ENCODE measurements around the gene RMND5A.

Gene RMND5A

DNA sequence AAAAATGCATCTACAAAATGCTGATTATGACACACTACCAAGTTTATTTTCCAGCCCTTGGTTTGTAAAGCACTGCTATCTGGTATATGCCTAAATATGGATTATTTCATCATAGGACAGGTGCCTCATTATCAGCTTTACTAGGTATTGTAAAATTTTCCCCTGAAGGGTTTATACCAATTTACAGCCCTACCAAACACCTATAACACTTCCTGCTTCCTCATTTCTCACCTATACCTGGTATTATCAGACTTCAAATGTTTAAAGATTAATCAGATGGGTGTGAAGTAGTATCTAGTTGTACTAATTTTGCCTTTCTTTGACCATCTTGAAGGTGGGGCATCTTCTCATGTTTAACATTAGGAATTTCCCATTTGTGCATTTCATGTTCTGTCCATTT lies 26.8 kb downstream of the RMND5A start:
- Histone ChIP-seq H3K36me3 (ENCODE audit: insufficient read depth, insufficient read length, low read length) (peaks cover 15% of the 10 kb centered on the region), H3K9me3 (ENCODE audit: insufficient read depth, low read length) (peaks cover 14% of the 10 kb centered on the region), H3K4me1 (ENCODE audit: insufficient read depth, insufficient read length) (no peaks in the 10 kb centered on the region), H3K9ac (ENCODE audit: insufficient read length, low read depth) (no peak overlapping the region), H3K27me3 (ENCODE audit: insufficient read depth, insufficient read length) (no peaks in the 10 kb centered on the region), H3K4me3 (ENCODE audit: insufficient read length, low read depth) (no peak overlapping the region)
- no peak for TF ChIP-seq ZNF274 (IDR thresholded peaks at IDR 0.05; ENCODE audit: low read depth, low read length)
- TF ChIP-seq YY1 (IDR thresholded peaks at IDR 0.05; ENCODE audit: insufficient read depth, insufficient read length): no peak
- TF ChIP-seq SUZ12 (IDR thresholded peaks at IDR 0.05; ENCODE audit: extremely low read depth, insufficient read depth, insufficient read length): no peak
- no peak for DNase-seq (ENCODE audit: low read depth, low spot score)

DNA sequence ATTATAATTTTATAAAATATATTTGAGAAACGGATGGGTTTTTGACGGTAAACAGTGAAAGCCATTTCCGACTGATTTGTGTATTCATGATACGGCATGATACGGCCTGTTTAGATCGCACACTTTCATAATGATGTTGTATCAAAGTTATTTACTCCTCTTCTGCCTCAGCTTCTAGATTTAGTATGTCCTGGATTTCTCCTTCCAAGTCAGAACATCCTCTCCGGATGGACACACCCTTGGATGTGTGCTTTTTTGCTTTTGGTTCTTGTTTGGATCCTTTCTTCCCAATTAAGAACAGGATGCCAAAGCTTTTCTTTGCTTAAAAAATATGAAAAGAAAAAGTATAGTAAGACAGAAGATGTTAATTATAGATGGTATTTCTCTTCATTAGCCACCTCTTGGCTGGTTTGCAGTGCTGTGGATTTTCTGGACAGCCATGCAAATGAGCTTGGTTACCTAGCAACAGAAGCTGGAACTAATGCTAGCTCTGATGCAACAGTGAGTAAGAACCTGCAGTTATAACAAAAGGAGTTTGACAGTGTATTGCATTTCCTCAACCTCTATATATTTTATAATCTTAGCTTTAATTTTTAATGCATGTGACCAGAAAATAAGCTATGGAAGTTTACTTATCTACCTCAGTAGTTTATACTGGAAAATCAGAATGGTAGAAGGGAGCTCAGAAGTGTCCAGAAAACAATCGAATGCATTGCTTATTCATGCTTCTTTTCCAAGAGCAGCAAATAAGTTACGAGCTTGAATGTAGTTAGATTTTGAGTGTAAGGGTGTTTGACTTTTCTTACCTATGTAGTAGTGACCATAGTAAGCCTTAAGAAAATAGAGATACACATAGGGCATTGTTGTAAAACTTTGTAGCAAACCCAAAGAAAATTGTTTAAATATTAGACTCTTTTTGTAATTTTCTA lies 27.9 kb downstream of the RMND5A start:
- peaks cover 14% of the 10 kb centered on the region for H3K9me3 ChIP-seq (ENCODE audit: insufficient read depth, low read length)
- no peak for TF ChIP-seq SUZ12 (IDR thresholded peaks at IDR 0.05; ENCODE audit: extremely low read depth, insufficient read depth, insufficient read length)
- TF ChIP-seq YY1 (IDR thresholded peaks at IDR 0.05; ENCODE audit: insufficient read depth, insufficient read length): no peak
- TF ChIP-seq ZNF274 (IDR thresholded peaks at IDR 0.05; ENCODE audit: low read depth, low read length): no peak
- no peak overlapping the region for H3K4me3 ChIP-seq (ENCODE audit: insufficient read length, low read depth)
- H3K36me3 ChIP-seq (ENCODE audit: insufficient read depth, insufficient read length, low read length): peaks cover 22% of the 10 kb centered on the region
- H3K4me1 ChIP-seq (ENCODE audit: insufficient read depth, insufficient read length): no peaks in the 10 kb centered on the region
- H3K9ac ChIP-seq (ENCODE audit: insufficient read length, low read depth): no peak overlapping the region
- DNase-seq (ENCODE audit: low read depth, low spot score): peak; percentile 20
- H3K27me3 ChIP-seq (ENCODE audit: insufficient read depth, insufficient read length): no peaks in the 10 kb centered on the region

DNA sequence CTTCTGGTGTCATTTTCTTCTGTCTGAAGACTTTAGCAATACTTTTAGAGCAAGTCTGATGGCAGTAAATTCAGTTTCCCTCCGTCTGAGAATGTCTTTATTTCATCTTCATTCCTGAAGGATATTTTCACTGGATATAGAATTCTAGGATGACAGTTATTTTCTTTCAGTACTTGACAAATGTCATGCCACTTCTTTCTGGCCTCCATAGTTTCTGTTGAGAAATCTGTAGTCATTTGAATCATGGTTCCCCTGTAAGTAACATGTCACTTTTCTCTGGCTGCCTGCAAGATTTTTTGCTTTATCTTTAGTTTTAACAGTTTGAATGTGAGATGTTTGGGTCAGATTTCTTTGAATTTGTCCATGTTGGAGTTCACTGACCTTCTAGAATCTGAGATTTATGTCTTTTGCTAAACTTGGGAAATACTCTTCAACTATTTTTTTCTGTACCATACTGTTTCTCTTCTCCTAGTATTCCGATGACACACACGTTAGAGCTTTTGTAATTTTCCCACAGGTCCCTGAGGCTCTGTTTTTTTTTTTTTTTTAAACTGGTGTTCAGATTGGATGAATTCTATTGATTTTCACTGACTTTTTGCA lies 30.2 kb downstream of the RMND5A start:
- TF ChIP-seq YY1 (IDR thresholded peaks at IDR 0.05; ENCODE audit: insufficient read depth, insufficient read length) (no peak), ZNF274 (IDR thresholded peaks at IDR 0.05; ENCODE audit: low read depth, low read length) (no peak), SUZ12 (IDR thresholded peaks at IDR 0.05; ENCODE audit: extremely low read depth, insufficient read depth, insufficient read length) (no peak)
- Histone ChIP-seq H3K4me3 (ENCODE audit: insufficient read length, low read depth) (no peak overlapping the region), H3K36me3 (ENCODE audit: insufficient read depth, insufficient read length, low read length) (peaks cover 28% of the 10 kb centered on the region), H3K4me1 (ENCODE audit: insufficient read depth, insufficient read length) (no peaks in the 10 kb centered on the region), H3K9me3 (ENCODE audit: insufficient read depth, low read length) (peaks cover 14% of the 10 kb centered on the region), H3K9ac (ENCODE audit: insufficient read length, low read depth) (no peak overlapping the region), H3K27me3 (ENCODE audit: insufficient read depth, insufficient read length) (no peaks in the 10 kb centered on the region)
- DNase-seq (ENCODE audit: low read depth, low spot score): no peak

DNA sequence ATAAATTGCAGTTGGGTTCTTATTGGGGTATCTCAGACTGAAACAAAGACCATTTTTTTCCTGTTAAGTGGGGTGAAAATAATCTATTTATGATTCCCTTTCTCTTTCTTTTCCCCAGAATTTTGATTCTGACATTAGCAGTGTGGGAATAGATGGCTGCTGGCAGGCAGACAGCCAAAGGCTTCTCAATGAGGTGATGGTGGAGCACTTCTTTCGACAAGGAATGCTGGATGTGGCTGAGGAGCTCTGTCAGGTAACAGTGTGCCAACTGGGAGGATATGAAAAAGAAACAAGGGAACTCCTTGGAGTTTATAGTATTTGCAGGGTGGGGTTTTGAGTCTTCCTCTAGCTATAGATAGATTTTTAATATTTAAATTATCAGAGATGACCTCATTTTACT lies 31.7 kb downstream of the RMND5A start:
- peaks cover 23% of the 10 kb centered on the region for H3K36me3 ChIP-seq (ENCODE audit: insufficient read depth, insufficient read length, low read length)
- H3K27me3 ChIP-seq (ENCODE audit: insufficient read depth, insufficient read length): no peaks in the 10 kb centered on the region
- no peak overlapping the region for H3K4me3 ChIP-seq (ENCODE audit: insufficient read length, low read depth)
- TF ChIP-seq YY1 (IDR thresholded peaks at IDR 0.05; ENCODE audit: insufficient read depth, insufficient read length): no peak
- TF ChIP-seq SUZ12 (IDR thresholded peaks at IDR 0.05; ENCODE audit: extremely low read depth, insufficient read depth, insufficient read length): no peak
- no peak for TF ChIP-seq ZNF274 (IDR thresholded peaks at IDR 0.05; ENCODE audit: low read depth, low read length)
- no peak for DNase-seq (ENCODE audit: low read depth, low spot score)
- no peaks in the 10 kb centered on the region for H3K4me1 ChIP-seq (ENCODE audit: insufficient read depth, insufficient read length)
- H3K9me3 ChIP-seq (ENCODE audit: insufficient read depth, low read length): peaks cover 14% of the 10 kb centered on the region
- no peak overlapping the region for H3K9ac ChIP-seq (ENCODE audit: insufficient read length, low read depth)

DNA sequence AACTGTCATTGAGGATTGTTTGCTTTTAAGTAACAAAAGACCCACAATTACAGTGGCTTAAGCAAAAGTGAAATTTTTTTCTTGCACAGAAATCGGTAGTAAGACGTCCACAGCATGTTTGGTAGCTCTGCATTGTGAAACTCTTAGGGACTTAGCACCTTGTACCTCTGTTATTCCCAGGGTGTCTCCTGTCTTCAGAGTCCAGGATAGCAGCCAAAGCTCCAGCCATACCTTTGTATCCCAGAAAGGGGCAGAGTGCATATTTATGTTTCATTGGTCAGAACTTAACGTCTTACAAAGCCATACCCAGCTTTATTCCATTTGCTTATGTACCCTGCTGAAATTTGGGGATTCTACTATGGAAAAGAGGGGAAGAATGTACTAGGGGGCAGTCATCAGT lies 32.8 kb downstream of the RMND5A start:
- Histone ChIP-seq H3K27me3 (ENCODE audit: insufficient read depth, insufficient read length) (no peaks in the 10 kb centered on the region), H3K4me1 (ENCODE audit: insufficient read depth, insufficient read length) (no peaks in the 10 kb centered on the region), H3K36me3 (ENCODE audit: insufficient read depth, insufficient read length, low read length) (peaks cover 23% of the 10 kb centered on the region), H3K9me3 (ENCODE audit: insufficient read depth, low read length) (peaks cover 14% of the 10 kb centered on the region), H3K4me3 (ENCODE audit: insufficient read length, low read depth) (no peak overlapping the region), H3K9ac (ENCODE audit: insufficient read length, low read depth) (no peak overlapping the region)
- TF ChIP-seq YY1 (IDR thresholded peaks at IDR 0.05; ENCODE audit: insufficient read depth, insufficient read length): no peak
- no peak for TF ChIP-seq SUZ12 (IDR thresholded peaks at IDR 0.05; ENCODE audit: extremely low read depth, insufficient read depth, insufficient read length)
- no peak for TF ChIP-seq ZNF274 (IDR thresholded peaks at IDR 0.05; ENCODE audit: low read depth, low read length)
- DNase-seq (ENCODE audit: low read depth, low spot score): no peak

DNA sequence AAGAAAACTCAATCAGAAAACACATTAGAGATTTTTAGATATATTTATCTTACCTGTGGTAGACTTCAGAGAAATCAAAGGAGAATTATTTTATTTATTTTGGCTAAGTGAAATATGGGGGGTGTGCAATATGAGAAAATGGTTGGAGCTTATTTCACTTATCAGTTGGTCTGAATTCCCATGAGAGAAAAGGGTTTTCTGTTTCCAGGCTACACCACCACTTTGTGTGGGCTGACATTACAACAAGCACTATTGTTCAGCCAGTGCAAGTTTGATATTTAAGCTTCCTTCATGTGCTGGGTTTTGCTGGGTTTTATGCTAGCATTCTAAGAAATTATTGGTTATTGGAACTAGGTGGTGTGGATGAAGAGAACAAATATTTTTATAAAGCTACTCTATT lies 33.5 kb downstream of the RMND5A start:
- no peak overlapping the region for H3K4me3 ChIP-seq (ENCODE audit: insufficient read length, low read depth)
- no peak for DNase-seq (ENCODE audit: low read depth, low spot score)
- H3K36me3 ChIP-seq (ENCODE audit: insufficient read depth, insufficient read length, low read length): peaks cover 23% of the 10 kb centered on the region
- peaks cover 14% of the 10 kb centered on the region for H3K9me3 ChIP-seq (ENCODE audit: insufficient read depth, low read length)
- no peak overlapping the region for H3K9ac ChIP-seq (ENCODE audit: insufficient read length, low read depth)
- TF ChIP-seq ZNF274 (IDR thresholded peaks at IDR 0.05; ENCODE audit: low read depth, low read length) (no peak), SUZ12 (IDR thresholded peaks at IDR 0.05; ENCODE audit: extremely low read depth, insufficient read depth, insufficient read length) (no peak), YY1 (IDR thresholded peaks at IDR 0.05; ENCODE audit: insufficient read depth, insufficient read length) (no peak)
- H3K4me1 ChIP-seq (ENCODE audit: insufficient read depth, insufficient read length): no peaks in the 10 kb centered on the region
- H3K27me3 ChIP-seq (ENCODE audit: insufficient read depth, insufficient read length): no peaks in the 10 kb centered on the region

DNA sequence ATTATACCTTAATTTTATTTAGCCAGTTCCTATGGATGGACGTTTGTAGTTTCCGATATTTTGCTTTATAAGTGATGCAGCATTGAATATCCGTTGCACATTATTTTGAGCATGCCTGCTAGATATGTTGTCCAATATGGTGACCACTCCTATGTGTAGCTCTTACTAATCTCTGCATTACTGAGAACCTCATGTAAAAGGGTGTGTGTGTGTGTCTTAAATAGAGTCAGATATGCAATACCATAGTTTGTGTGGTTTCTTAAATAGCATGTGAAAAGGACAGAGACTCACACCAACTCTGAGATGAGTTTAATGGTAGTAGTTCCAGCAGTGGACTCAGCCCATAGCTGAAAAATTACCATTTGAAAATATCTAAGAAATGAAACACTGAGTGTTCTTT lies 38.3 kb downstream of the RMND5A start:
- Histone ChIP-seq H3K36me3 (ENCODE audit: insufficient read depth, insufficient read length, low read length) (peaks cover 9% of the 10 kb centered on the region), H3K4me3 (ENCODE audit: insufficient read length, low read depth) (no peak overlapping the region), H3K9ac (ENCODE audit: insufficient read length, low read depth) (no peak overlapping the region), H3K9me3 (ENCODE audit: insufficient read depth, low read length) (no peaks in the 10 kb centered on the region), H3K27me3 (ENCODE audit: insufficient read depth, insufficient read length) (no peaks in the 10 kb centered on the region), H3K4me1 (ENCODE audit: insufficient read depth, insufficient read length) (no peaks in the 10 kb centered on the region)
- TF ChIP-seq YY1 (IDR thresholded peaks at IDR 0.05; ENCODE audit: insufficient read depth, insufficient read length): no peak
- no peak for TF ChIP-seq ZNF274 (IDR thresholded peaks at IDR 0.05; ENCODE audit: low read depth, low read length)
- no peak for TF ChIP-seq SUZ12 (IDR thresholded peaks at IDR 0.05; ENCODE audit: extremely low read depth, insufficient read depth, insufficient read length)
- no peak for DNase-seq (ENCODE audit: low read depth, low spot score)
